GM21528 (cell line): ENCODE measurements around the gene CTDSPL.

Experiments used
- ATAC-seq: cut with Tn5 transposase; IDR thresholded peaks from one replicate; pipeline ENCODE4 v1.9.1; 2021; ENCODE audit warnings: mild to moderate bottlenecking, moderate library complexity; ENCODE audit not compliant: unreplicated experiment, low FRiP score

The CTDSPL gene

GRCh38 chr3:37937156-37937555 is 75.5 kb downstream of the CTDSPL start:
- no peak for ATAC-seq

GRCh38 chr3:37938011-37938410 is 76.3 kb downstream of the CTDSPL start:
- ATAC-seq, result no peak

GRCh38 chr3:37940242-37940908 is 78.7 kb downstream of the CTDSPL start:
- ATAC-seq, result no peak

- ATAC-seq, result no peak
Measured at GRCh38 chr3:37941608-37942508, 80.2 kb downstream of the CTDSPL start.

- ATAC-seq, result no peak
Measured at GRCh38 chr3:37942646-37943045, 81.0 kb downstream of the CTDSPL start.

- no peak for ATAC-seq
Measured at GRCh38 chr3:37943126-37943525, 81.4 kb downstream of the CTDSPL start.

GRCh38 chr3:37943631-37944314 is 82.1 kb downstream of the CTDSPL start:
- no peak for ATAC-seq

DNA sequence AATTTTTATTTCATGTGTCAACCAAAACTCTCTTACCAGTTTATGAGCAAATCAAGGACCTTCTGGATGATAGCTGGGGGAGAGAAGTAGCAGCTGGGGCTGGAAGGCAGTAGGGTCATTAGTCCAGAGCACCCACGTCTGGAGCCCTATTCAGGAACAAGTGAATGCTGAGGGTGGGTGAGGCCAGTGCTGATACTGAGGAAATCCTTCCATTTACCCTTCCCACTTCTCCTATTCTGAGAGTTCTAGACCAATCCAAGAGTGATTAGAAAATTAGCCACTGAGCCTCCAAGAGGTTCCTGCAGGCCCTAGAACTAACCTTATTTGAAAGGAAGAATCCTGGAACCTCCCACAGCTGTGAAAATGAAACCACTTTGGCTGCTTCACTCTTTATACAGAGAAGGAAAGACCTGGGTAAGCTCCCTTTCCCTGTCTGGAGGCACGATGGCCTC is 82.7 kb downstream of the CTDSPL start:
- ATAC-seq, result no peak

DNA sequence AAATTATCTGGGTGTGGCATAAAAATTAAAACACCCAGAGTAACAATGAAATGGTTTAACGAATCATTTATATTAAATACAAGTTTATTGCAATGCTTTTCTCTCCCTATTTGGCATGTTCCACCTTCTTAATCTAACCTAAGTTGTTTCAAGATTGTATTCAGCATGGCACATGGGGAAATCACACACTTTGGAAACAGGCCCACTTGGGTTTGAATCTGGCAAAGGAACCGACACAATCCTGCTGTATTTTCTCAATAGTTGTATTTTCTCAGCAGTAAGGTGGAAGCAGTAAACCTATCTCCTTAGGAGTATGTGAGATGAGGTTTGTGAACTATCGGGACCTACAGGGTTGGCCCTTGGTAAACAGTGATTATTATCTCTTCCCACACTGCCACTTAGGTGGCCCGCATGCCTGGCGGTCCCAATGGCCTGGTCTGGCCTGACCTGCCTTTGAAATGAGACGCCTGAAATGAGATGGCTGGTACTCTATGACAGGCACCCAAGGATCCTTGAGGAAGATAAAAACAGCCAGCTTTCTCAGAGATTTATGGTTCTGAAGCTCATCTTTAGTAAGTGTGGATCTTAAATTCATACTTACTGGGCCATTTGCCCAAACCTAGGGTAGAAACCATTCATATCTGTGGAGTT is 83.6 kb downstream of the CTDSPL start:
- no peak for ATAC-seq

GRCh38 chr3:37945807-37946530 is 84.3 kb downstream of the CTDSPL start:
- no peak for ATAC-seq

DNA sequence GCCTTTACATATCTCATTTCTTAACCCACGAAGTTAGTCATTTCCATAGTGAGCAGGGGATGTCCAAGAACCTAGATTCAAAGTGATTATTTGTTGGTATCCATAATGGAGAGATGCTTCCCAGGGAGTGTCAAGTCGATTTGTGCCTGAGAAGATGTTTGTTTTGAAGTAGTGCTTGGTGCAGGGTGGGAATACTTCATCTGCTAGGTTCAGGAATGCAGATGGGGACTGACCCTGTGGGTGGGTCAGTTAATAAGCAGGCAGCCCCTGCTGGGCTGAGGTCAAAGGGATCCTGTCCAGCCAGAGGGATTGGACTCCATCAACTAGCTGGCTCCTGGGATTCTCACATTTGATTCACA is 84.8 kb downstream of the CTDSPL start:
- ATAC-seq, result no peak

- ATAC-seq, result no peak
Measured at GRCh38 chr3:37949866-37950265, 88.2 kb downstream of the CTDSPL start.

- no peak for ATAC-seq
Measured at GRCh38 chr3:37952564-37952963, 90.9 kb downstream of the CTDSPL start.

DNA sequence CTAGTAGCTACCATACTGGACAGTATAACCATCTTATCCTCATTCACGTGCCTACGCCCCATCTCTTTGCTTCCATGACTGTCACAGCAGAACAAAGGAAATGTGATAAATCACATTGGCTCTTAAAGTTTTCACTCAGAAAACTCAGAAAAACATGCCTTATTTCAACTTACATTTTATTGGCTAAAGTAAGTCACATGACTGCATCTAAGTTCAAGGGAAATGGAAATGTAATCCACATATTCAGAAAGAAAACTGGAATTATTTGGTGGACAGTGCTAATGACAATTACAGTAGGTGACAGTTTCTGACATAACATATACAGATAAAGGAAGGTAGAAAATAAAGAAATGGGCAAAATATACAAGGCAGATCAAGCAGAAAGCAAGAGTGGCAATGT is 91.5 kb downstream of the CTDSPL start:
- ATAC-seq, result no peak

- ATAC-seq, result no peak
Measured at GRCh38 chr3:37953707-37954394, 92.2 kb downstream of the CTDSPL start.

GRCh38 chr3:37954881-37955280 is 93.2 kb downstream of the CTDSPL start:
- no peak for ATAC-seq

DNA sequence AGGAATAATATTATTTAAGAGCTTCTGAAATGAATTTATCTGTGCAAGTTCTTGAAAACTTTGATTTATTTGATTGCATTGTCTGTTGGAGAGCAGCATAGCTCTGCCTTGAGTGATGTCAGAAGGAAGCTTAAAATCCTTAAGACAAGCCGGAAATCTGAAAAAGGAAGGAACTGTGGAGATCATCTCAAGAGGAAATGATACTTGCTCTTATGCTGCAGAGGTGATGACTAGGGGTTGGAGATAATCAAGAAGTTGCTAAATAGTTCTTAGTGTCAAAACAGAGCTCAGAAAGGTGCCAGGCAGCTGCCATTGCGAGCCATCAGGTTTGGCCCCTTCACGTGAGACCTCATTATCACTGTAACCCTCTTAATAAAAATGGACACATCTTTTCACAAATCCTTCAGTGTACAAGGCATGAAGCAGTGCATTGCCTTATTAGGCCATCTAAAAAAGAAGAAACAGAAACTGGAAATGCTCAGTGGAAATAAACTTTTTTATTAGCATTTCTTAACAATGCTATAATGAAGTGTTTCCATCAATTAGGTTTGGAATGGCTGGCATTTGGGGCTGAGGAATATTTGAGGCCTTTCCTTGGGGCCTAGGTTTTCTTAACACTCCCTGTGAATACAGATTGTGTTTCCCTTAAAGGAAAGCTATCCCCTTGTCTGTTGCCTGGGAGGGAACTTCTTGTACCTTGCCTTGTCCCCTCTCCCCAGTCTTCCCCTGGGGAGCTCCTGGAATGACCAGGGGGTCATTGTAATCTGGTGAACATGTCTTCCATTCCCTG is 94.4 kb downstream of the CTDSPL start:
- ATAC-seq, result no peak

DNA sequence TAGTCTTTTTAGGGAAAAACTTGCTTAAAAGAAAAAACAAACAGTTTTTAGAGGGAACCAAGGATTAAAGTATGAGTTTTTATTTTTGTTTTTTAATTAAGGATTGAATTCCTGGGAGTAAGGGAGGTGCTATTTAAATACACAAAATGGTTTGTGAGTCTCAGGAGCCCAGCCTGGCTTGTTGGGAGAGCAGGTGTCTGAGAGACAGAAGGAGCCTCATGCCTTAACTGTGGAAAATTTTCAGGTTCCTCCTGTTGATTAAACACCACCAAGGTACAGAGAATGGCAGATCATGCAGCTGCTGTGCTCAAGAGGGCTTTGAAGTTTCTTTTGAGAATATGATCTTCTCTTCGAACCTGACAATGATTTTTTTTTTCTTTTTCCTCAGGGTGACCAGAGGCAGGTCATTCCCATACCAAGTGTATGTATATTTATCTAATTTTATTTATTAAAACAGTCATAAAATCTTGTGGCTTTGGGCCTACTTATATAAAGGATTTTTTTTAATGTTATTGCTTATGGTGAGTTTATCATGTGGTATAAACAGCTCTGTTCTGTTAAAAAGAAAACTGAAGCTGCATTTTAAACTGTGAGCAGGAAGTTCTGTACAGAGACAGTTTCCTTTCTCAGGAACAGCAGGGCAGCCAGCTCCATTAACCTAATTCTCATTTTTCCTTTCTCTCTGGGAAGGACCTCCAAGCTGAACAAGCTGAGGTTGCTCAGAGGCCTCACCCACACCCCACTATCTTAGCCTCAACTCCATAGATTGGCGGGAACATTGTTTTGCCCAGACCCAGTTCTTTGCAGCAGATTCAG is 95.3 kb downstream of the CTDSPL start:
- ATAC-seq, result no peak
